ENCODE data around the gene AUTS2. TPM values are rescaled to one million over a fixed set of nuclear protein-coding genes. Genes with fewer than 3 reads are reported as not detected.

Gene AUTS2
- total and polyA plus RNA-seq, 2 donors = 13.4 to 87.7 TPM

DNA sequence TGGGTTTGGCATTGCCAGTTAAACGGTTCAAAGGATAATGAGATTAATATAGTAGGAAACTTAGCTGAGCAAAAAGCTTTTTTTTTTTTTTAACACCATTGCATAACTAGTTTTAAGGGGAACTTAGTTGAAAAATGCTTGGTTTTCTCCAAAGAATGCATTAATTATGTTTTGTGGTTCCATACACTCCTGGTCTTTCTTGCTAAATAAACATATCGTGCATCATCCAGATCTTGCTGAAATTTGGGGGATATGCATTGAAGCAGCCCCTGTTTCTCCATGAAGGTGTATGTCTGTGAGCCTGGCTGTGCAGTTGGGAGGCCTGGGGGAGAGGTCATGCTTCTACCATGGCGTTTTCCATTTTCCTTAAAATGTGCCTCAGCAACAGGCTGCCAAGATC is 975.4 kb downstream of the AUTS2 start:
- no peak for DNase-seq (ENCODE audit: extremely low spot score)
- Histone ChIP-seq H3K27ac (ENCODE audit: low read depth) (no peak overlapping the region), H3K36me3 (ENCODE audit: insufficient read depth) (no peaks in the 10 kb centered on the region), H3K4me1 (ENCODE audit: insufficient read depth) (no peaks in the 10 kb centered on the region), H3K4me3 (ENCODE audit: low read depth, low read length) (no peak overlapping the region)
- 94% methylated on average over 3 of the region's 3 CpGs for WGBS

DNA sequence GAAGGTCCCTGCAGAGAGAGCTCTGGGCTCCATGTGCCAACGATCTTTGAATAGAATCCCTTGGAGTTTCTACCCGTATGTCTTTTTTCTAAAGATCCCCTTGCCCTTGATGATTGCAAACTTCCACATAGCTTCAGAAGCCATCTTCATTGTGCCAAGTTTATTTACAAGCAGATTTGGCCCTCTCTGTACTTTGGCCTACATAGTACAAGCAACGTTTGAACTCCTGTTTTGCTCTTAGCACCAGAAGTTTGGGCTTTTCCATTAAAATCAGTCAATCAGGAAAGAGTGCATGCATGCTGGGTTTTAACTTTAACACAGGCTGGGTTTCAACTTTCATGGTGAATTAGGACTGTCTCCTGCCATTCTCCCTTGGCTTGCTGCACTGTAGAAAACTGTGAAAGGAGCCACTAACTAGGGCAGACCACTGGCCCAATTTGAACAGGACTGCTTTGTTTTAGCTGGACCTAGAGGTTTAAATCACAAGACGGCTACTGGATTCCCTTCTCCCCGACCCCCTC is 976.1 kb downstream of the AUTS2 start:
- H3K36me3 ChIP-seq (ENCODE audit: insufficient read depth) = no peaks in the 10 kb centered on the region
- WGBS = 90% methylated on average over 5 of the region's 5 CpGs
- H3K4me1 ChIP-seq (ENCODE audit: insufficient read depth) = no peaks in the 10 kb centered on the region
- DNase-seq (ENCODE audit: extremely low spot score) = no peak
- no peak overlapping the region for H3K4me3 ChIP-seq (ENCODE audit: low read depth, low read length)
- no peak overlapping the region for H3K27ac ChIP-seq (ENCODE audit: low read depth)

DNA sequence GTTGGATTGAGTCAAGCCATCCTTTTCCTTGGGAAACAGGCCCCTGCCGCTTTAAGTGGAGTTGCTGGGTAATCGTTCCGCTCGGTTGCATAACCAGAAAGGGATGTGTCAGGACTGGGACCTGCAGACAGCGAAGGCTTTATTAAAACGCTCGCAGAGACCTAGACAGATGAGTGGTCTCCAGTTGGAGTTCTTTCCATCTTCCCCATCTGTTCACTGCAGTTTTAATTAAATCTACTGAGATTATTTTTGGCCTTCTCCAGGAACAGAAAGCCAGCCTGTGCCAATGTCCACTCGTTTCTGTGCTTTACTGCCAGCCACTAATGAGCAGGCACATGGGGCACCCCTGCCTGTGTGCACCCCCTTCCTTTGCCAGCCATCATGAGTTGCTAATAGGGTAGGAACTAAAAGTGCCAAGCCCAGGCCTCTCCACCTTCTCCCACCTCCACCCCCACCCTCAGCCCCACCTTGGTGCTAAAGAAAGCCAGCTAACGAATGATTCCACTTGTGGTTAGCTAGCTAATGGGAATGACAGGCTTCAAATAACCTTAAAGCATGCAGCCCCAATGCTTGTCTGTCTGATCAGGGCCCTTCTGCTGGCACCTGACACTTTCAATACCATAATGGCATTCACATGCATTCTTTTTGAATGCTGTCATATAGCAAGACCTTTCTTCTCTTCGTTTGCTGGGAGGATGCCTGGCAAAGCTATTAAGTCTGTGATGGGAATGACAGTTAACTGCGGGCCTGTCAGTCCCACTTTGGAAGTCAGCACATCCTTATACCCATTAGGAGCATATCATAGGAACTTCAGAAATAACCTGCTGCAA is 976.9 kb downstream of the AUTS2 start:
- DNase-seq (ENCODE audit: extremely low spot score) = no peak
- Histone ChIP-seq H3K4me3 (ENCODE audit: low read depth, low read length) (no peak overlapping the region), H3K36me3 (ENCODE audit: insufficient read depth) (no peaks in the 10 kb centered on the region), H3K27ac (ENCODE audit: low read depth) (no peak overlapping the region), H3K4me1 (ENCODE audit: insufficient read depth) (no peaks in the 10 kb centered on the region)
- 77% methylated on average over 11 of the region's 11 CpGs for WGBS

DNA sequence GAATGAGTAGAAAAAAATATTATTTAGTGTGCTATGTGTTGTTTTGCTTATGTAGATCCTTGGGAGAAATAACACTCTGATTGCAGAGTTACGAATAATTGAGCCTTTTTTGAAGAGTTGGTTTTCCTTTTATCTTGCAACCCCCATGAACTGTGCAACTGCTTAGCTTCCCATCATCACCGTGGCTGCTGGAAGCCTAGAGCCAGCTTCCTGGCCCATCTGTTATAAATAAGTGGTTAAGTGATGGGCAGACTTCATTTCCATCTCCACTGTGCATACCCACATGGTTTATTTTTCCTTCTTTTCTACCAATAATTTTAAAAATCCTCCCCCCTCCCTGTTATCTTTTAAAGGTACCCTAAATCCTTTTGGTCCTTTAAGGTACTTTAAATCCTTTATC is 978.8 kb downstream of the AUTS2 start:
- no peak overlapping the region for H3K27ac ChIP-seq (ENCODE audit: low read depth)
- 94% methylated on average over 2 of the region's 2 CpGs for WGBS
- no peaks in the 10 kb centered on the region for H3K36me3 ChIP-seq (ENCODE audit: insufficient read depth)
- no peak for DNase-seq (ENCODE audit: extremely low spot score)
- no peaks in the 10 kb centered on the region for H3K4me1 ChIP-seq (ENCODE audit: insufficient read depth)
- H3K4me3 ChIP-seq (ENCODE audit: low read depth, low read length) = no peak overlapping the region

DNA sequence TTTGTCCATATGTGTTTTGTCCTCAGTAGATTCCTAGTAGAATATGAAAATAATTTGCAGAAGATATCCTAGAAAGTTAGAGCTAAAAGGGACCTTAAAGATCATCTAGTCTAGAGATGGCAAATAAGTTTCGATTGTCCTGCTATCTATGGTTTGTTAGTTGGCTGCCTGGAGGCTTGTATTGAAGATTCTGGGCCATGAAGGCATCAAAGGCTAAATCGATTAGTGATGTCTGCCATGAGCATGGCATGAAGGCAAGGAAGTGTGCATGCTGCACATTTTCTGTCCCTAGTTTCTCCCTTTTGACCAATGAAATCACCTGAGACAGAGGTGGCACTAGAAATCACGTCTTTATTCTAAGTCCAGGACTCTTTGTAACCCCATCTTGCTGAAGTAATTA is 979.9 kb downstream of the AUTS2 start:
- no peaks in the 10 kb centered on the region for H3K4me1 ChIP-seq (ENCODE audit: insufficient read depth)
- H3K27ac ChIP-seq (ENCODE audit: low read depth) = no peak overlapping the region
- no peak overlapping the region for H3K4me3 ChIP-seq (ENCODE audit: low read depth, low read length)
- no peak for DNase-seq (ENCODE audit: extremely low spot score)
- WGBS = 96% methylated on average over 3 of the region's 3 CpGs
- H3K36me3 ChIP-seq (ENCODE audit: insufficient read depth) = no peaks in the 10 kb centered on the region

DNA sequence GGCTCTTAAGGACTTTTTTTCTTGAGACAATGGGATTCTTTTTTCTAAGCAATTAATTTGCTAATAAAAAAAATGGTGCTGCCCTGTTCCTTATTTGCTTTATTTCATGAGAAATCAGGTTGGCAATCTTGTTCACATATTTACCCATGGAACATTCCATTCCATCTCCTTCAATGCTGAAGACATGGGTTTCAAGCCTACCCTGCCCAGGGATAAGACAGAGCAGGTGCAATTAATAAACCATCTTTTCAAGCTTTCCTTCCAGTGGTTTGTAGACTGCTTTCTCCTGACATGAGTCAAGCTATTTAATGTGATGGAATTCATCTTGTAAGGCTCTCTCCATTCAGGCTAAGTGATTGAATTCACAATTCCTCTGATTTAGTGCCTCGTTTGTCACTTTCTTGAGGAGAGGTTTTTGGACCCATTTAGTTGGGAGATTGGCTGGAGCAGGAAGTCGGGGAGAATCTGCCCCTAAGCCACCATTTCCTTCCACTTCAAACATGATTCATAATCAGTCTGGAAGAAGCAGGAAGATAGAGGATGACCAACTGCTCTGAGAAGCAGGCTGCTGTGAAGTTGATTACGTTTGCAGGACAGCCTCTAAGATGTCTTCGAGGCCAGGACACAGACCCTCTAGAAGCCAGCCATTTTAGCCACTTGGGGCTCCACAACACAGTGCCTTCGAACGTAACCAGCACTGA is 981.3 kb downstream of the AUTS2 start:
- no peaks in the 10 kb centered on the region for H3K4me1 ChIP-seq (ENCODE audit: insufficient read depth)
- H3K36me3 ChIP-seq (ENCODE audit: insufficient read depth) = no peaks in the 10 kb centered on the region
- WGBS = 84% methylated on average over 6 of the region's 6 CpGs
- no peak overlapping the region for H3K4me3 ChIP-seq (ENCODE audit: low read depth, low read length)
- no peak overlapping the region for H3K27ac ChIP-seq (ENCODE audit: low read depth)
- no peak for DNase-seq (ENCODE audit: extremely low spot score)

DNA sequence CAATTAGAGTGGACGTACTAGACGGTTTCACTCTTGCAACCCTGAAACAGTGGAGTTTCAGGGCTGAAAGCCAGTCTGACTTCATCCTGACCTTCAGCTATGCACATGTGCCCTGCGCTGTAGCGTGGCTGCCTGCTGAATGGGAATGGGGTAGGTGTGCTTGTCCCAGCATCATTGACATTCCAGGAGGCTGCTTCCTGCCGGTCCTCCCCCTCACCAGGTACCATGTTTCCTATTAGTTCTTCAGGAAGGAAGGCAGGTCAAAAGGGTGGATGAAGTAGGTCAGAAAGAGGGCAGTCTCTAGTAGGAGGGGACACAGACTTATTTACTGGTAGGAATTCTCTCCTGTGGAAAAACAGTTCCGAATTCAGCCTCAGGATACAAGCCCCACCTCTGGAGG is 981.9 kb downstream of the AUTS2 start:
- no peak overlapping the region for H3K27ac ChIP-seq (ENCODE audit: low read depth)
- no peaks in the 10 kb centered on the region for H3K4me1 ChIP-seq (ENCODE audit: insufficient read depth)
- WGBS = 94% methylated on average over 6 of the region's 6 CpGs
- H3K4me3 ChIP-seq (ENCODE audit: low read depth, low read length) = no peak overlapping the region
- no peak for DNase-seq (ENCODE audit: extremely low spot score)
- no peaks in the 10 kb centered on the region for H3K36me3 ChIP-seq (ENCODE audit: insufficient read depth)

DNA sequence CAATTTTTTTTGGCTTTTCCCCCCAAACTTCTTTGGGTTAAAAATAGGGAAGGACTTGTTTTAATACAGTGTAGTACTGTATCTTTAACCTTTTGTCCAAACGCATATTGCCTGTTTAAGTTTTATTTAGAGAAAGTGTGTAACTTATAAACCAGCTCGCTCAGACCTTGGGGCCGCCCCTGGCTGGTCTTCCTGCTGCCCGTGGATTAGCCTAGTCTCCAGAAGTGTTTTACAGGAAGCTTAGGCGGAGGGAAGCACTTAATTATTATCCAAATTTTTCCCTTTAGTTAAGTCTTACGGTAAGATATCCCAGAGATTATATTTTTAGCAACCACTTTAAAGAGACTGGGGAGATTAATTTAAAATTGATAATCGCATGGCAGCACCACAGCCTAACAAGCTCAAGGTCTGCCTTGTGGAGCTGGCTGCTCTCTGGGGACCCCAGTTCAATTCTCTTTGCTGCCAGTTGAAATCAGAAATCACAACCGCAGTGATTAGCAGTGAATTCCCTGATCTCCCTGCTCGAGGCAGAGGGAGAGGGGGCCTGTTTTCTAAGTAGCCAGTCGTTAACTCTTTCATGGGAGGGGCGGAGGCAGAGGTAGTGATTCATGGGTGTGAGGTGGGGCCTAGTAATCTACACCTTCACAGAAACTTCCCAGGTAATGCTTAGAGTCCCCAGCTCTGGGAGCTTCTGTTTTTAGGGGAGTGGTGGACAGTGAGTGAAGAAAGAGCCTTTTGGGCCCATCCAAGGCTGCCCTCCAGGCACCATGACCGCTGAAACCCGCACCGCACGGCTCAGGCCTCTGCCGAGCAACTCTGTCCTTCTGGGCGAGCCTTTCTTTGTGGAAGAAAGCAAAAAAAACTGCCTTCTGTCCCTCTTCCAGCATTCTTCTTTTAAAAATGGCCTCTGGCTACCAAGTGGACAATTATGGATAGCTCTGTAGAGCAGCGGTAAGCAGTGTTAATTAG is 984.9 kb downstream of the AUTS2 start:
- Histone ChIP-seq H3K27ac (ENCODE audit: low read depth) (no peak overlapping the region), H3K4me3 (ENCODE audit: low read depth, low read length) (no peak overlapping the region), H3K4me1 (ENCODE audit: insufficient read depth) (no peaks in the 10 kb centered on the region), H3K36me3 (ENCODE audit: insufficient read depth) (no peaks in the 10 kb centered on the region)
- 72% methylated on average over 18 of the region's 18 CpGs for WGBS
- no peak for DNase-seq (ENCODE audit: extremely low spot score)

DNA sequence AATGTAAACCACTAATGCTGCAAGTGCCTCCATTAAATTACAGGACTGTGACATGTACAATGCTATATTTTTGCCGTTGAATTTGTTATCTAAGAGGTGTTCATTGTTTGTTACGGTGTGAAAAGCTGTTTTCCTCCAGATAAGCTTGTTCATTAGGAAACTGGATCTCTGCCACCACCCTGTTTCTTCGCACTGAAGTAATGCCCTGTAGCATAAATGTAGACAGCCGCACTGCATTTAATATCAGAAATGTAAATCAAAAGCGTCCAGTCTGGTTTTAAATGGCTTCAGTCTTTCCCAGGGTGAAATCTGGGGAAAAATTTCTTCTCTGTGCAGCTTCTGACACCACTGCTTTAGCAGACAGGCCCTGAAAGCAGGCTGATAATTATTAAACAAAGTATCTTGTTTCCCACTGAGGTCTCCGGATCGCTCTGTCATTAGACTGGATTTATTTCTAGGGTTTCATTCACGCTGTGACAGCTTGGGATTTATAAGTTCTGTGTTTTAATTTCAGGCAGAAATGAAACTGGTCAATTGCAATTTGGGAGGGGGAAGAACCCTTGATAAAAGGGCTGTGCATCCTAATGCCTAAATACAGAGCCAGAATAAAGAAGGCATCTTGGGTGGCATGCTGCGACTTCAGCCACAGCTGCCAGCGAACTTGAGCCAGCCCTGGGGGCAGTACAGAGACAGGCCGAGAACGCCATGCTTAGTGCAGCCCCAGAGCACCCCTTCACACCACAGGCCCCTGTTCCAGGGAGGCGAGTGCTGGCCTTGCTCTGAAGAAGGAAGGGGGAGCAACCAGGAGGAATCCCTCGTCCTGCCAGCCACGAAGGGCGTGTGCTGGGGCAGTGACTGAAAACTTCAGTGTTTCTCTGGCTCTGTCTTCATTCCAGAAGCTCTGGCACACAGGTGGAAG is 985.9 kb downstream of the AUTS2 start:
- no peak overlapping the region for H3K27ac ChIP-seq (ENCODE audit: low read depth)
- no peak for DNase-seq (ENCODE audit: extremely low spot score)
- no peaks in the 10 kb centered on the region for H3K36me3 ChIP-seq (ENCODE audit: insufficient read depth)
- WGBS = 86% methylated on average over 16 of the region's 16 CpGs
- H3K4me3 ChIP-seq (ENCODE audit: low read depth, low read length) = no peak overlapping the region
- H3K4me1 ChIP-seq (ENCODE audit: insufficient read depth) = no peaks in the 10 kb centered on the region

DNA sequence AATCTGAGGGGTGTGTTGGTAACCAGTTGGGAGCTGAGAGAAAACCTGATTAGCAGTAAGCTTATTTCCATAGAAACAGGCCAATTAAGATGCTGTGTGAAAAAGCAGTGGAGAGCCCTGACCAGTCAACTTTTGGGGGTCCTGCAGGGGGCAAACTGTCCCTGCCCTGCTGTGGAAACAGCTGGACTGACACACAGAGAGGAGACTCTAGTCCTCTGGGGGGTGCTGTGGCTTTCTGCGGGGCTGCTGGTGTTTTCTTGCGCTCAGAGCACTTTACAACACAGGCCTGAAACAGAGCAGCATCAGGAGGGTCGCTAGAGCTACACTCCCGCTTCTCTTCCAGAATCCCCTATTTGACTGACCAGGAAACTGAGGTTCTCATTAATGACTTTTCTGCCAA is 986.8 kb downstream of the AUTS2 start:
- Histone ChIP-seq H3K4me3 (ENCODE audit: low read depth, low read length) (no peak overlapping the region), H3K4me1 (ENCODE audit: insufficient read depth) (no peaks in the 10 kb centered on the region), H3K36me3 (ENCODE audit: insufficient read depth) (no peaks in the 10 kb centered on the region), H3K27ac (ENCODE audit: low read depth) (no peak overlapping the region)
- 85% methylated on average over 4 of the region's 4 CpGs for WGBS
- DNase-seq (ENCODE audit: extremely low spot score) = no peak

DNA sequence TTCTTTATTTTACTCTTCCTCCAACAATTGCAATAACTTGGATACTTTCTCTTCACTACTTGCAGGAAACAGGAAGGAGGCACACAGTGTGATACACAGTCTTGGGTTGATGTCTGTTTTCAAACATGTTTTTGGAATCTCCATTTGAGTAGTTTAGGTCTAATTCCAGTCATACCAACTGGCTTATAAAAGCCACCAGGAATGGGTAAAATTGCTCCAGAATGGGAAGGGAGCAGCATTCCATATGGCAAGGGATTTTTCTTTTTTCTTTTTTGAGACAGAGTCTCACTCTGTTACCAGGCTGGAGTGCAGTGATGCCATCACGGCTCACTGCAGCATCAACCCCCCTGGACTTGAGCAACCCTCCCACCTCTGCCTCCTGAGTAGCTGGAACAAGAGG is 988.5 kb downstream of the AUTS2 start:
- DNase-seq (ENCODE audit: extremely low spot score) = no peak
- 100% methylated on average over 1 of the region's 1 CpG for WGBS
- H3K4me3 ChIP-seq (ENCODE audit: low read depth, low read length) = no peak overlapping the region
- H3K4me1 ChIP-seq (ENCODE audit: insufficient read depth) = no peaks in the 10 kb centered on the region
- H3K36me3 ChIP-seq (ENCODE audit: insufficient read depth) = no peaks in the 10 kb centered on the region
- no peak overlapping the region for H3K27ac ChIP-seq (ENCODE audit: low read depth)

DNA sequence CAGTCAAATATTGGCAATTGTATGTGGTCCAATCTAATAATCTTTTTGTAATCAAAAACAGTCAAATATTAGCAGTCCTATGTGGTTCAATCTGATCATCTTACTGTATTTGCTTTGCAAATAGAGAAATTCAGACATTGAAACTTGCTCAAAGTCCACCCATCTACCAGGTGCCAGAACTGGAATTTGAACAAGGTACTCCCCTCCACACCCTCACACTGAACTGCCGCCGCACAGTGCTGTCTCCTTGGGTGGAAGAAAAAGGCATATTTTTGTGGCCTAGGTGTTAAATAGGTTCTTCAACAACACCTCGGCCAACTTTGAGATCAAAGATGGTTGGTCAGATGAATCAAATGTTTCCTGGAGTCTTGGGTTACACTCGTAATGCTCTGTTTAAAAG is 989.5 kb downstream of the AUTS2 start:
- Histone ChIP-seq H3K4me1 (ENCODE audit: insufficient read depth) (no peaks in the 10 kb centered on the region), H3K27ac (ENCODE audit: low read depth) (no peak overlapping the region), H3K4me3 (ENCODE audit: low read depth, low read length) (no peak overlapping the region), H3K36me3 (ENCODE audit: insufficient read depth) (no peaks in the 10 kb centered on the region)
- WGBS = 93% methylated on average over 4 of the region's 4 CpGs
- DNase-seq (ENCODE audit: extremely low spot score) = no peak
